Stimulated activated CD4-positive, alpha-beta T cell treated with anti-CD3 and anti-CD28 coated beads, Interleukin-1b, Interleukin-23, amount 100 ng/mL, for 4 hours (primary cell): ENCODE data around the gene PHOX2B.
"Not testable (repeated sequence)": the region's sequence is repeated elsewhere in the genome, so short reads cannot be mapped to it uniquely, and the experiment has no call there.

Source experiments
- DNase-seq, 2 donors: peaks; one replicate each; pipeline ENCODE4 v3.0.0-alpha.2; 2020; ENCODE audit warnings: low read depth in 2 of 2

PHOX2B gene

GRCh38 chr4:41748074-41748570, 403 bp downstream of the PHOX2B start:
- no peak for DNase-seq

- DNase-seq: no peak
These were observed 1.1 kb downstream of the PHOX2B start for GRCh38 chr4:41747230-41748055.

GRCh38 chr4:41746440-41747229, 1.9 kb downstream of the PHOX2B start:
- DNase-seq: no peak

GRCh38 chr4:41746025-41746439, 2.5 kb downstream of the PHOX2B start:
- no peak for DNase-seq

- no peak for DNase-seq
These were observed 3.1 kb downstream of the PHOX2B start for GRCh38 chr4:41745292-41746024.

GRCh38 chr4:41744572-41745291, 3.8 kb downstream of the PHOX2B start:
- DNase-seq: no peak

GRCh38 chr4:41741354-41741753, 7.2 kb downstream of the PHOX2B start:
- no peak for DNase-seq

GRCh38 chr4:41737491-41737890, 11.0 kb downstream of the PHOX2B start:
- not testable (repeated sequence) for DNase-seq

GRCh38 chr4:41734371-41734770, 14.2 kb downstream of the PHOX2B start:
- DNase-seq: no peak

- no peak for DNase-seq
These were observed 16.9 kb downstream of the PHOX2B start for GRCh38 chr4:41731569-41732126.

GRCh38 chr4:41728573-41728913, 20.0 kb downstream of the PHOX2B start:
- DNase-seq: no peak

GRCh38 chr4:41727861-41728572, 20.5 kb downstream of the PHOX2B start:
- no peak for DNase-seq

GRCh38 chr4:41725254-41725653, 23.3 kb downstream of the PHOX2B start:
- DNase-seq: no peak

GRCh38 chr4:41723286-41723685, 25.2 kb downstream of the PHOX2B start:
- no peak for DNase-seq

GRCh38 chr4:41722181-41722580, 26.3 kb downstream of the PHOX2B start:
- no peak for DNase-seq

- no peak for DNase-seq
These were observed 29.1 kb downstream of the PHOX2B start for GRCh38 chr4:41719417-41719816.

- DNase-seq: no peak
These were observed 29.6 kb downstream of the PHOX2B start for GRCh38 chr4:41718907-41719306.

GRCh38 chr4:41715155-41715554, 33.4 kb downstream of the PHOX2B start:
- no peak for DNase-seq

- no peak for DNase-seq
These were observed 34.0 kb downstream of the PHOX2B start for GRCh38 chr4:41714364-41715000.

- no peak for DNase-seq
These were observed 34.8 kb downstream of the PHOX2B start for GRCh38 chr4:41713768-41714167.
